ENCODE measurements around the gene CTCF. TPM values are rescaled to one million over a fixed set of nuclear protein-coding genes. Genes with fewer than 3 reads are reported as not detected.

Gene CTCF
- total RNA-seq, 1 donor from 2014 or later: 43.2 TPM

- no peaks in the 10 kb centered on the region for H3K9me3 ChIP-seq
- no peak overlapping the region for H3K27ac ChIP-seq
- no peak for DNase-seq (ENCODE audit: extremely low spot score in 2 of 2)
- H3K4me3 ChIP-seq: no peak overlapping the region
- TF ChIP-seq POLR2AphosphoS5 (IDR thresholded peaks at IDR 0.05; ENCODE audit: insufficient read depth in 1 of 2, low read depth in 1 of 2): no peak
- TF ChIP-seq CTCF (IDR thresholded peaks at IDR 0.05): no peak
- TF ChIP-seq POLR2A (IDR thresholded peaks at IDR 0.05): no peak
- peaks cover 0 to 31% of the 10 kb centered on the region in 2 donors for H3K36me3 ChIP-seq
- peaks cover 58% of the 10 kb centered on the region for H3K4me1 ChIP-seq
- H3K27me3 ChIP-seq: no peaks in the 10 kb centered on the region
- intact Hi-C loops (cut with DNase I): no loop called here
Measured at GRCh38 chr16:67548265-67549126, 13.8 kb upstream of the CTCF start.

GRCh38 chr16:67549240-67549639 is 13.1 kb upstream of the CTCF start:
- H3K9me3 ChIP-seq: no peaks in the 10 kb centered on the region
- H3K27me3 ChIP-seq: no peaks in the 10 kb centered on the region
- TF ChIP-seq POLR2AphosphoS5 (IDR thresholded peaks at IDR 0.05; ENCODE audit: insufficient read depth in 1 of 2, low read depth in 1 of 2) (no peak), POLR2A (IDR thresholded peaks at IDR 0.05) (no peak), CTCF (IDR thresholded peaks at IDR 0.05) (no peak)
- H3K27ac ChIP-seq: no peak overlapping the region
- H3K4me1 ChIP-seq: peaks cover 58% of the 10 kb centered on the region
- intact Hi-C loops (cut with DNase I): no loop called here
- peaks cover 0 to 24% of the 10 kb centered on the region in 2 donors for H3K36me3 ChIP-seq
- DNase-seq (ENCODE audit: extremely low spot score in 2 of 2): no peak
- no peak overlapping the region for H3K4me3 ChIP-seq

GRCh38 chr16:67549936-67550335 is 12.4 kb upstream of the CTCF start:
- peaks cover 0 to 17% of the 10 kb centered on the region in 2 donors for H3K36me3 ChIP-seq
- H3K4me1 ChIP-seq: peaks cover 52% of the 10 kb centered on the region
- H3K27me3 ChIP-seq: no peaks in the 10 kb centered on the region
- TF ChIP-seq CTCF (IDR thresholded peaks at IDR 0.05) (no peak), POLR2A (IDR thresholded peaks at IDR 0.05) (no peak), POLR2AphosphoS5 (IDR thresholded peaks at IDR 0.05; ENCODE audit: insufficient read depth in 1 of 2, low read depth in 1 of 2) (no peak)
- DNase-seq (ENCODE audit: extremely low spot score in 2 of 2): no peak
- no peak overlapping the region for H3K4me3 ChIP-seq
- intact Hi-C loops (cut with DNase I): no loop called here
- no peaks in the 10 kb centered on the region for H3K9me3 ChIP-seq
- no peak overlapping the region for H3K27ac ChIP-seq

GRCh38 chr16:67551091-67551490 is 11.2 kb upstream of the CTCF start:
- H3K27ac ChIP-seq: no peak overlapping the region
- no peak for DNase-seq (ENCODE audit: extremely low spot score in 2 of 2)
- TF ChIP-seq POLR2A (IDR thresholded peaks at IDR 0.05): no peak
- TF ChIP-seq CTCF (IDR thresholded peaks at IDR 0.05): no peak
- no peak for TF ChIP-seq POLR2AphosphoS5 (IDR thresholded peaks at IDR 0.05; ENCODE audit: insufficient read depth in 1 of 2, low read depth in 1 of 2)
- H3K4me1 ChIP-seq: peaks cover 44% of the 10 kb centered on the region
- intact Hi-C loops (cut with DNase I): no loop called here
- no peaks in the 10 kb centered on the region for H3K9me3 ChIP-seq
- no peak overlapping the region for H3K4me3 ChIP-seq
- peaks cover 0 to 5% of the 10 kb centered on the region in 2 donors for H3K36me3 ChIP-seq
- no peaks in the 10 kb centered on the region for H3K27me3 ChIP-seq

GRCh38 chr16:67551972-67552371 is 10.4 kb upstream of the CTCF start:
- H3K27ac ChIP-seq: no peak overlapping the region
- no peak for DNase-seq (ENCODE audit: extremely low spot score in 2 of 2)
- H3K4me3 ChIP-seq: no peak overlapping the region
- no peak for TF ChIP-seq CTCF (IDR thresholded peaks at IDR 0.05)
- no peak for TF ChIP-seq POLR2A (IDR thresholded peaks at IDR 0.05)
- TF ChIP-seq POLR2AphosphoS5 (IDR thresholded peaks at IDR 0.05; ENCODE audit: insufficient read depth in 1 of 2, low read depth in 1 of 2): no peak
- H3K4me1 ChIP-seq: peaks cover 40% of the 10 kb centered on the region
- no peaks in the 10 kb centered on the region for H3K9me3 ChIP-seq
- no peaks in the 10 kb centered on the region for H3K27me3 ChIP-seq
- H3K36me3 ChIP-seq: no peaks in the 10 kb centered on the region
- intact Hi-C loops (cut with DNase I): no loop called here
